Naive thymus-derived CD4-positive, alpha-beta T cell (primary cell): Measurements from ENCODE around the gene CYP2C9. TPM values are rescaled to one million over a fixed set of nuclear protein-coding genes. Genes with fewer than 3 reads are reported as not detected.
"Not testable (repeated sequence)": the region's sequence is repeated elsewhere in the genome, so short reads cannot be mapped to it uniquely, and the experiment has no call there.

ENCODE experiments used
- ATAC-seq: fragments of 150-1000 bp; cut with Tn5 transposase; 2 replicates; pipeline ENCODE4 v1.10.0; 2021; ENCODE audit warnings: mild to moderate bottlenecking, moderate library complexity
- CTCF ChIA-PET: fragments of 350-600 bp; sonication (Branson Sonifier 250); formaldehyde crosslinking; loops from one replicate; lab custom pipeline; 2021; ENCODE audit warnings: antibody characterized with exemption; lab: Charles Lee
- POLR2A ChIA-PET: fragments of 350-600 bp; sonication (Branson Sonifier 250); formaldehyde crosslinking; loops from one replicate; lab custom pipeline; 2021; ENCODE audit warnings: antibody characterized with exemption, inconsistent platforms; lab: Charles Lee
- DNase-seq, 9 donors: peaks; one replicate each; pipeline versions ENCODE4 v3.0.0 to v3.0.0-alpha.2; 2020 to 2022; ENCODE audit warnings: mixed read lengths in 1 of 9
- H3K27ac ChIP-seq: one replicate; pipeline ENCODE4 v1.7.0; 2013; ENCODE audit warnings: mild to moderate bottlenecking, low read depth, low read length, moderate library complexity
- H3K27me3 ChIP-seq, 2 donors: one replicate each; pipeline ENCODE4 v1.7.0; 2013; ENCODE audit warnings: low read length in 2 of 2, mild to moderate bottlenecking in 2 of 2, moderate library complexity in 2 of 2; ENCODE audit not compliant: control insufficient read depth in 2 of 2, insufficient read depth in 2 of 2
- H3K36me3 ChIP-seq, 3 experiments: 1 replicate in 2 of 3; 2 replicates in 1 of 3; pipeline ENCODE4 v1.7.0; 2013; ENCODE audit warnings: low read length in 3 of 3, mild to moderate bottlenecking in 3 of 3, moderate library complexity in 1 of 3; ENCODE audit not compliant: insufficient read depth in 3 of 3, control insufficient read depth in 2 of 3
- H3K4me1 ChIP-seq, 2 donors: one replicate each; pipeline ENCODE4 v1.7.0; 2013; ENCODE audit warnings: low read length in 2 of 2, mild to moderate bottlenecking in 2 of 2, moderate library complexity in 1 of 2; ENCODE audit not compliant: control insufficient read depth in 2 of 2, insufficient read depth in 2 of 2
- H3K4me3 ChIP-seq: 2 replicates; pipeline ENCODE4 v1.7.0; 2013; ENCODE audit warnings: mild to moderate bottlenecking, low read length
- H3K9me3 ChIP-seq, 3 experiments: 1 replicate in 2 of 3; 2 replicates in 1 of 3; pipeline ENCODE4 v1.7.0; 2013; ENCODE audit warnings: low read length in 3 of 3; ENCODE audit not compliant: control insufficient read depth in 2 of 3
- H3K27ac Mint-ChIP-seq, 9 donors: one replicate each; pipeline ENCODE4 v1.8.0; 2020 to 2022; ENCODE audit warnings: mixed read lengths in 9 of 9, mild to moderate bottlenecking in 8 of 9, moderate library complexity in 5 of 9, inconsistent platforms in 2 of 9
- H3K27me3 Mint-ChIP-seq, 5 donors: one replicate each; pipeline ENCODE4 v1.8.0; 2021 to 2022; ENCODE audit warnings: mixed read lengths in 5 of 5, mild to moderate bottlenecking in 1 of 5
- H3K36me3 Mint-ChIP-seq, 5 donors: one replicate each; pipeline ENCODE4 v1.8.0; 2020 to 2022; ENCODE audit warnings: mixed read lengths in 5 of 5, mild to moderate bottlenecking in 3 of 5, inconsistent platforms in 1 of 5
- H3K4me1 Mint-ChIP-seq, 7 donors: one replicate each; pipeline ENCODE4 v1.8.0; 2020 to 2022; ENCODE audit warnings: mixed read lengths in 7 of 7, mild to moderate bottlenecking in 3 of 7, inconsistent platforms in 1 of 7
- H3K4me3 Mint-ChIP-seq, 10 donors: one replicate each; pipeline ENCODE4 v1.8.0; 2020 to 2022; ENCODE audit warnings: mild to moderate bottlenecking in 10 of 10, mixed read lengths in 10 of 10, moderate library complexity in 6 of 10, inconsistent platforms in 2 of 10
- H3K9me3 Mint-ChIP-seq, 11 donors: one replicate each; pipeline ENCODE4 v1.8.0; 2020 to 2022; ENCODE audit warnings: mixed read lengths in 11 of 11, mild to moderate bottlenecking in 4 of 11, inconsistent platforms in 1 of 11, moderate library complexity in 1 of 11
- intact Hi-C, 2 donors: fragments of 100-400 bp; cut with micrococcal nuclease; formaldehyde crosslinking; loops; one replicate each; pipeline ENCODE4 v1.15.1; 2023
- polyA plus RNA-seq, 2 donors: library from polyadenylated mRNA; unstranded; fragments of 300-500 nt; fragmentation: Illumina TruSeq; gene quantifications; one replicate each; pipeline ENCODE4 v1.2.3, GENCODE V29; 2021
- total RNA-seq, 6 experiments: library from RNA in 5 of 6; stranded (reverse) in 5 of 6; gene quantifications; 1 replicate in 5 of 6; 2 replicates in 1 of 6; pipeline ENCODE4 v1.2.3 and lab custom pipeline; 2021 to 2026

The CYP2C9 gene
- not detected for total RNA-seq
- polyA plus RNA-seq = not detected
- total RNA-seq (lab: John Stamatoyannopoulos, UW) = not detected

- intact Hi-C loops = no loop called here
- H3K27me3 Mint-ChIP-seq = no peaks in the 10 kb centered on the region
- H3K36me3 Mint-ChIP-seq = peaks cover 0 to 5% (median 2%) of the 10 kb centered on the region in 5 donors
- CTCF ChIA-PET = no interaction called here
- no peak within 1 kb of the TSS for H3K4me3 Mint-ChIP-seq
- H3K27me3 ChIP-seq = no peaks in the 10 kb centered on the region
- no peak within 1 kb of the TSS for H3K27ac ChIP-seq
- POLR2A ChIA-PET = no interaction called here
- H3K36me3 ChIP-seq = no peaks in the 10 kb centered on the region
- H3K4me3 ChIP-seq = no peak within 1 kb of the TSS
- DNase-seq = no peak
- ATAC-seq = no peak
- peaks cover 0 to 30% (median 9%) of the 10 kb centered on the region in 11 donors for H3K9me3 Mint-ChIP-seq
- H3K4me1 ChIP-seq = no peaks in the 10 kb centered on the region
- peak within 1 kb of the TSS in 1 of 9 donors; percentile 36 for H3K27ac Mint-ChIP-seq
- no peaks in the 10 kb centered on the region for H3K4me1 Mint-ChIP-seq
- no peaks in the 10 kb centered on the region for H3K9me3 ChIP-seq
Observed at GRCh38 chr10:94938383-94938782, at the start of gene CYP2C9. Gene CYP2C9 (plus strand): TSS chr10:94938658. CDS start chr10:94938683, 25 bp downstream.

- ATAC-seq (no peak), DNase-seq (no peak)
- H3K36me3 ChIP-seq = no peaks in the 10 kb centered on the region
- Mint-ChIP-seq H3K9me3 (peaks cover 0 to 8% (median 0%) of the 10 kb centered on the region in 11 donors), H3K27me3 (no peaks in the 10 kb centered on the region), H3K36me3 (no peaks in the 10 kb centered on the region), H3K4me1 (no peaks in the 10 kb centered on the region), H3K4me3 (no peak overlapping the region), H3K27ac (no peak overlapping the region)
- H3K27ac ChIP-seq = no peak overlapping the region
- peaks cover 0 to 3% of the 10 kb centered on the region in 2 donors for H3K27me3 ChIP-seq
- ChIA-PET POLR2A (no interaction called here), CTCF (no interaction called here)
- no peak overlapping the region for H3K4me3 ChIP-seq
- intact Hi-C loops = no loop called here
- H3K4me1 ChIP-seq = no peaks in the 10 kb centered on the region
- no peaks in the 10 kb centered on the region for H3K9me3 ChIP-seq
Observed at GRCh38 chr10:94889123-94889522, 49.3 kb upstream of the CYP2C9 start.

- CTCF ChIA-PET = no interaction called here
- H3K4me1 Mint-ChIP-seq = no peaks in the 10 kb centered on the region
Observed at GRCh38 chr10:94890264-94891022, 48.0 kb upstream of the CYP2C9 start.

GRCh38 chr10:94898414-94898813 lies 40.0 kb upstream of the CYP2C9 start:
- H3K4me1 ChIP-seq, H3K36me3 Mint-ChIP-seq, DNase-seq, H3K4me3 ChIP-seq, intact Hi-C loops, ATAC-seq, H3K27me3 Mint-ChIP-seq, H3K27ac ChIP-seq, H3K9me3 ChIP-seq, CTCF ChIA-PET, POLR2A ChIA-PET, H3K4me1 Mint-ChIP-seq, H3K36me3 ChIP-seq, H3K4me3 Mint-ChIP-seq, H3K27me3 ChIP-seq, H3K27ac Mint-ChIP-seq: not testable (repeated sequence)
- peaks cover 0 to 14% (median 10%) of the 10 kb centered on the region in 11 donors for H3K9me3 Mint-ChIP-seq

More at GRCh38 chr10:94890264-94891022, 48.0 kb upstream of the CYP2C9 start:
- ATAC-seq = no peak
- no peak overlapping the region for H3K27ac Mint-ChIP-seq
- POLR2A ChIA-PET = no interaction called here
- H3K4me1 ChIP-seq = no peaks in the 10 kb centered on the region
- intact Hi-C loops = no loop called here
- H3K27me3 ChIP-seq = no peaks in the 10 kb centered on the region
- H3K27me3 Mint-ChIP-seq = no peaks in the 10 kb centered on the region
- H3K4me3 Mint-ChIP-seq = no peak overlapping the region
- no peak overlapping the region for H3K4me3 ChIP-seq
- DNase-seq = no peak
- H3K27ac ChIP-seq = no peak overlapping the region
- H3K9me3 Mint-ChIP-seq = peaks cover 0 to 6% (median 3%) of the 10 kb centered on the region in 11 donors
- no peaks in the 10 kb centered on the region for H3K36me3 ChIP-seq
- H3K36me3 Mint-ChIP-seq = no peaks in the 10 kb centered on the region
- H3K9me3 ChIP-seq = no peaks in the 10 kb centered on the region

GRCh38 chr10:94902080-94902479 lies 36.4 kb upstream of the CYP2C9 start:
- Mint-ChIP-seq H3K36me3 (no peaks in the 10 kb centered on the region), H3K27ac (no peak overlapping the region), H3K4me3 (no peak overlapping the region), H3K27me3 (peaks cover 0 to 4% (median 0%) of the 10 kb centered on the region in 5 donors), H3K9me3 (peaks cover 0 to 10% (median 5%) of the 10 kb centered on the region in 11 donors), H3K4me1 (no peaks in the 10 kb centered on the region)
- intact Hi-C loops = no loop called here
- Histone ChIP-seq H3K9me3 (no peaks in the 10 kb centered on the region), H3K36me3 (no peaks in the 10 kb centered on the region), H3K27me3 (no peaks in the 10 kb centered on the region), H3K4me3 (no peak overlapping the region), H3K4me1 (no peaks in the 10 kb centered on the region), H3K27ac (no peak overlapping the region)
- ChIA-PET POLR2A (no interaction called here), CTCF (no interaction called here)
- ATAC-seq (no peak), DNase-seq (no peak)

- no peaks in the 10 kb centered on the region for H3K4me1 ChIP-seq
- peaks cover 0 to 10% (median 4%) of the 10 kb centered on the region in 11 donors for H3K9me3 Mint-ChIP-seq
- no peak overlapping the region for H3K27ac Mint-ChIP-seq
- H3K36me3 Mint-ChIP-seq = no peaks in the 10 kb centered on the region
- no peak overlapping the region for H3K4me3 ChIP-seq
- H3K27me3 ChIP-seq = no peaks in the 10 kb centered on the region
- CTCF ChIA-PET = no interaction called here
- H3K4me1 Mint-ChIP-seq = no peaks in the 10 kb centered on the region
- H3K9me3 ChIP-seq = no peaks in the 10 kb centered on the region
- intact Hi-C loops = no loop called here
- peaks cover 0 to 4% (median 0%) of the 10 kb centered on the region in 5 donors for H3K27me3 Mint-ChIP-seq
- no peaks in the 10 kb centered on the region for H3K36me3 ChIP-seq
- POLR2A ChIA-PET = no interaction called here
- ATAC-seq = no peak
- no peak for DNase-seq
- no peak overlapping the region for H3K4me3 Mint-ChIP-seq
- no peak overlapping the region for H3K27ac ChIP-seq
Observed at GRCh38 chr10:94902570-94902969, 35.9 kb upstream of the CYP2C9 start.
